GM12878 (cell line): ENCODE measurements around the gene CCDC97. TPM values are rescaled to one million over a fixed set of nuclear protein-coding genes. Genes with fewer than 3 reads are reported as not detected.

ENCODE experiments used
- ATAC-seq: fragments of 200-7000 bp; cut with Tn5 transposase; 3 replicates; pipeline ENCODE4 v1.9.1; 2020; ENCODE audit warnings: mild to moderate bottlenecking, moderate library complexity
- BruUV-seq: library from RNA; stranded (reverse); fragments of 400-500 nt; replicated peaks from 2 replicates; lab custom pipeline; 2021; lab: Mats Ljungman, UMichigan
- CTCF ChIA-PET: fragments of 300-600 bp; sonication (Branson Sonifier 250); formaldehyde crosslinking; extraction: SDS; loops from one replicate; lab custom pipeline; 2021; ENCODE audit warnings: inconsistent platforms; lab: Yijun Ruan, JAX
- POLR2A ChIA-PET: fragments of 350-600 bp; formaldehyde crosslinking; extraction: SDS; loops from one replicate; lab custom pipeline; 2021; ENCODE audit warnings: inconsistent platforms; lab: Charles Lee
- RAD21 ChIA-PET: fragments of 300-600 bp; sonication (Branson Sonifier 250); formaldehyde crosslinking; loops from one replicate; lab custom pipeline; 2023; ENCODE audit warnings: antibody characterized with exemption; ENCODE audit not compliant: unreplicated experiment; lab: Charles Lee
- SMC1A ChIA-PET: fragments of 300-600 bp; sonication (Branson Sonifier 250); formaldehyde crosslinking; loops from one replicate; lab custom pipeline; 2023; ENCODE audit not compliant: unreplicated experiment, uncharacterized antibody; lab: Charles Lee
- DNase-seq: peaks from one replicate; pipeline ENCODE4 v3.0.0-alpha.2; 2011; ENCODE audit warnings: low read depth, low spot score
- FAIRE-seq: peaks from 3 replicates; lab custom pipeline; 2011; peaks lifted over from hg19 to GRCh38; lab: Jason Lieb, UNC
- H2AFZ ChIP-seq: 2 replicates; pipeline ENCODE4 v1.6.0; 2011; ENCODE audit warnings: low read depth, low read length, control low read depth; ENCODE audit not compliant: control insufficient read depth
- H3K27ac ChIP-seq: 2 replicates; pipeline ENCODE4 v1.5.1; 2011; ENCODE audit warnings: control low read depth; ENCODE audit not compliant: control insufficient read depth, insufficient read depth
- H3K27me3 ChIP-seq, 2 experiments: replicated peaks in 1 of 2; 2 replicates each; pipeline versions ENCODE4 v1.6.0 to v1.6.1; 2011; ENCODE audit warnings: low read length in 1 of 2; ENCODE audit not compliant: control insufficient read depth in 2 of 2, insufficient read depth in 2 of 2
- H3K36me3 ChIP-seq, 2 experiments: 2 replicates each; pipeline ENCODE4 v1.5.1; 2011; ENCODE audit warnings: low read length in 1 of 2; ENCODE audit not compliant: control insufficient read depth in 2 of 2, insufficient read depth in 2 of 2
- H3K4me1 ChIP-seq: 2 replicates; pipeline ENCODE4 v1.6.1; 2011; ENCODE audit warnings: mild to moderate bottlenecking, low read length, moderate library complexity, mixed read lengths; ENCODE audit not compliant: control insufficient read depth, insufficient read depth
- H3K4me2 ChIP-seq: 2 replicates; pipeline ENCODE4 v1.6.0; 2011; ENCODE audit warnings: control low read depth; ENCODE audit not compliant: control insufficient read depth, insufficient read depth
- H3K4me3 ChIP-seq: fragments of 200-600 bp; sonication (generic); 2 replicates; pipeline ENCODE4 v1.5.1; 2016
- H3K79me2 ChIP-seq: 2 replicates; pipeline ENCODE4 v1.6.0; 2011; ENCODE audit warnings: low read length; ENCODE audit not compliant: control insufficient read depth, insufficient read depth
- H3K9ac ChIP-seq: 2 replicates; pipeline ENCODE4 v1.8.0; 2011; ENCODE audit warnings: low read length, control low read depth, mixed read lengths; ENCODE audit not compliant: control insufficient read depth, insufficient read depth
- H3K9me3 ChIP-seq: replicated peaks from 3 replicates; pipeline ENCODE4 v1.5.1; 2011; ENCODE audit warnings: mild to moderate bottlenecking, low read length; ENCODE audit not compliant: control insufficient read depth, insufficient read depth
- H4K20me1 ChIP-seq: 2 replicates; pipeline ENCODE4 v1.6.0; 2011; ENCODE audit not compliant: control insufficient read depth, insufficient read depth
- BCL3 ChIP-seq: IDR thresholded peaks from 2 replicates; pipeline ENCODE4 v1.6.1; 2011; ENCODE audit warnings: borderline replicate concordance, low read depth, mild to moderate bottlenecking, moderate library complexity, low read length; ENCODE audit not compliant: insufficient read depth, poor library complexity, severe bottlenecking
- CTCF ChIP-seq, 3 experiments: IDR thresholded peaks in 2 of 3; conservative IDR thresholded peaks in 1 of 3; 2 replicates each; pipeline ENCODE4 v1.5.1; 2011; ENCODE audit warnings: low read depth in 3 of 3, low read length in 3 of 3, mild to moderate bottlenecking in 3 of 3, control low read depth in 2 of 3, moderate library complexity in 2 of 3, inconsistent platforms in 1 of 3, mixed read lengths in 1 of 3; ENCODE audit not compliant: control insufficient read depth in 2 of 3, insufficient read depth in 1 of 3; ENCODE audit errors: extremely low read depth in 1 of 3
- CUX1 ChIP-seq: IDR thresholded peaks from 2 replicates; pipeline ENCODE4 v1.6.1; 2012; ENCODE audit warnings: improper control_type of control experiment, low read depth, low read length; ENCODE audit not compliant: insufficient replicate concordance
- EZH2 ChIP-seq: IDR thresholded peaks from 2 replicates; pipeline ENCODE4 v1.6.1; 2012; ENCODE audit warnings: low read depth, mild to moderate bottlenecking, control low read depth, inconsistent platforms, low read length, borderline replicate concordance; ENCODE audit not compliant: control insufficient read depth
- IRF5 ChIP-seq: fragments of 450-650 bp; IDR thresholded peaks from 2 replicates; pipeline ENCODE4 v1.6.1; 2017; ENCODE audit warnings: borderline replicate concordance
- NRF1 ChIP-seq: conservative IDR thresholded peaks from 2 replicates; pipeline ENCODE4 v1.6.1; 2011; ENCODE audit warnings: mild to moderate bottlenecking, low read depth, low read length, improper control_type of control experiment
- RUNX3 ChIP-seq: IDR thresholded peaks from 2 replicates; pipeline ENCODE4 v1.6.1; 2012; ENCODE audit warnings: low read length, inconsistent platforms
- SRF ChIP-seq, 2 experiments: IDR thresholded peaks; 2 replicates each; pipeline ENCODE4 v1.6.1; 2011; ENCODE audit warnings: low read depth in 2 of 2, low read length in 2 of 2, mild to moderate bottlenecking in 1 of 2, moderate library complexity in 1 of 2
- WGBS: methylation state at CpG from one replicate; pipeline ENCODE4 v1.1.6; 2016; ENCODE audit warnings: low lambda C conversion rate; ENCODE audit not compliant: insufficient replicate concordance, insufficient coverage; ENCODE audit errors: missing lambda C conversion rate; 5-methylcytosine and 5-hydroxymethylcytosine counted together
- in situ Hi-C: fragments of 300-500 bp; cut with MboI; formaldehyde crosslinking; loops from 9 replicates; pipeline ENCODE4 v1.14.3; 2018; ENCODE audit warnings: mixed read lengths
- intact Hi-C: fragments of 100-400 bp; cut with micrococcal nuclease; formaldehyde crosslinking; loops from one replicate; pipeline ENCODE4 v1.14.2; 2022; ENCODE audit not compliant: unreplicated experiment
- polyA plus RNA-seq, 11 experiments: library from polyadenylated mRNA; depleted of rRNA in 4 of 11; unstranded in 6 of 11; stranded (reverse) in 5 of 11; fragments of >200 nt; fragmentation: Nextera tagmentation in 4 of 11; fragmentation: Illumina TruSeq in 1 of 11; extraction: Ambion mirVana in 4 of 11; extraction: Trizol in 1 of 11; gene quantifications; 1 replicate in 1 of 11; 2 replicates in 10 of 11; pipeline versions ENCODE4 v1.2.1 to v1.2.3, GENCODE V29; 2011 to 2016; ENCODE audit warnings: inconsistent platforms in 2 of 11, missing spikeins in 2 of 11, low read depth in 1 of 11
- total RNA-seq, 4 experiments: library from RNA; depleted of rRNA in 3 of 4; stranded (reverse); fragments of >200 nt in 3 of 4; fragmentation: Illumina TruSeq in 1 of 4; extraction: Trizol in 1 of 4; gene quantifications; 2 replicates each; pipeline versions ENCODE4 v1.2.1 to v1.2.3, GENCODE V29; 2013 to 2021

Gene CCDC97
- total and polyA plus RNA-seq, 10 of the 15 experiments (the other 5 are each of a cell fraction or from before 2014, with no cell fraction given): 1.8 to 34.1 (median 18.8) TPM

- BruUV-seq: TSS peak; percentile 88
- peak within 1 kb of the TSS; percentile 84 for H3K27ac ChIP-seq
- H3K4me1 ChIP-seq: peaks cover 16% of the 10 kb centered on the region
- intact Hi-C loops (loop anchor here (2.0 to 5.0 kb wide), 4 partner anchors 41 to 184 kb away; partner anchors contain the start of gene CCDC97), in situ Hi-C loops (no loop called here)
- H3K36me3 ChIP-seq: no peaks in the 10 kb centered on the region; a peak in 1 of 4 replicates
- peak within 1 kb of the TSS; percentile 78 for H3K4me2 ChIP-seq
- ChIA-PET RAD21 (interaction anchor here (0.9 to 3.4 kb wide), 7 partner anchors 11 to 150 kb away, joined by 3 to 41 read pairs (median 6); partner anchors contain the start of genes B9D2 and DMAC2), POLR2A (interaction anchor here (1.0 to 3.2 kb wide), 4 partner anchors 11 to 90 kb away, joined by 4 to 46 read pairs (median 8); partner anchors contain the start of gene B9D2), CTCF (interaction anchor here (1.5 to 6.4 kb wide), 5 partner anchors 11 to 90 kb away, joined by 3 to 91 read pairs (median 19); partner anchors contain the start of genes B9D2, CCDC97 and HNRNPUL1), SMC1A (interaction anchor here (3.1 kb wide), 1 partner anchor 90 kb away, joined by 14 read pairs; the partner anchor contains the start of gene HNRNPUL1)
- 0 out of 2 replicates have a peak, but pooled peaks cover 2% of the 10 kb centered on the region for H4K20me1 ChIP-seq
- H3K79me2 ChIP-seq: peaks cover 47% of the 10 kb centered on the region
- H2AFZ ChIP-seq: no peak within 1 kb of the TSS; the same call in 1 of the 2 replicates
- peak; percentile 64 for ATAC-seq
- no peak for FAIRE-seq
- H3K4me3 ChIP-seq: peak within 1 kb of the TSS; percentile 89
- H3K9ac ChIP-seq: peak within 1 kb of the TSS; percentile 87
- H3K9me3 ChIP-seq: no peaks in the 10 kb centered on the region
- WGBS: 1% methylated on average over 60 of the region's 78 CpGs
- DNase-seq: peak; percentile 62
- no peaks in the 10 kb centered on the region for H3K27me3 ChIP-seq
- TF ChIP-seq CUX1 (no peak), BCL3 (peak; percentile 52), NRF1 (no peak), EZH2 (no peak), SRF (IDR thresholded peaks at IDR 0.05; ENCODE audit: low read depth in 2 of 2, low read length in 2 of 2) (0 out of 4 replicates have a peak, but pooled peaks of 1 of the 2 experiments have one; percentile 6), CTCF (IDR thresholded peaks at IDR 0.05 in 2 of 3, conservative IDR thresholded peaks at IDR 0.05 in 1 of 3; ENCODE audit: control insufficient read depth in 2 of 3, extremely low read depth in 1 of 3, insufficient read depth in 1 of 3, low read depth in 3 of 3, low read length in 3 of 3) (peak; percentile 88 to 94 (median 93)), IRF5 (peak; percentile 74; the same call in 1 of the 2 replicates), RUNX3 (peak; percentile 85)
These were observed 43.7 kb downstream of the CCDC97 start, which contains the start of gene TGFB1 for GRCh38 chr19:41353466-41354342. Gene TGFB1 (minus strand): TSS chr19:41353922. CDS start chr19:41353044, 878 bp downstream.
